PFSK-1 (cell line): ENCODE measurements around the gene MAPK7.

Experiments
- FOXP2 ChIP-seq: optimal IDR thresholded peaks from 2 replicates; pipeline ENCODE3; 2011; ENCODE audit warnings: borderline replicate concordance, control low read depth, inconsistent platforms; ENCODE audit not compliant: insufficient read depth; ENCODE audit errors: extremely low read length, extremely low read depth
- POLR2AphosphoS5 ChIP-seq: IDR thresholded peaks from 2 replicates; pipeline ENCODE4 v1.6.1; 2012; ENCODE audit warnings: low read depth, mild to moderate bottlenecking, control low read depth, low read length, moderate library complexity
- SIN3A ChIP-seq: IDR thresholded peaks from 2 replicates; pipeline ENCODE4 v1.6.1; 2012; ENCODE audit warnings: mild to moderate bottlenecking, low read length, moderate library complexity, borderline replicate concordance; ENCODE audit not compliant: insufficient read depth
- TAF1 ChIP-seq: IDR thresholded peaks from 2 replicates; pipeline ENCODE4 v1.6.1; 2012; ENCODE audit warnings: low read length, control low read depth, borderline replicate concordance; ENCODE audit not compliant: insufficient read depth
- TF ChIP-seq, protein P1 (sequence below), 2 experiments: IDR thresholded peaks; 2 replicates each; pipeline versions ENCODE4 v1.6.1 to v1.8.0; 2011 to 2012; ENCODE audit warnings: low read depth in 2 of 2, low read length in 2 of 2, control low read depth in 1 of 2, inconsistent platforms in 1 of 2, mild to moderate bottlenecking in 1 of 2, moderate library complexity in 1 of 2; ENCODE audit not compliant: insufficient read depth in 1 of 2

The MAPK7 gene

DNA sequence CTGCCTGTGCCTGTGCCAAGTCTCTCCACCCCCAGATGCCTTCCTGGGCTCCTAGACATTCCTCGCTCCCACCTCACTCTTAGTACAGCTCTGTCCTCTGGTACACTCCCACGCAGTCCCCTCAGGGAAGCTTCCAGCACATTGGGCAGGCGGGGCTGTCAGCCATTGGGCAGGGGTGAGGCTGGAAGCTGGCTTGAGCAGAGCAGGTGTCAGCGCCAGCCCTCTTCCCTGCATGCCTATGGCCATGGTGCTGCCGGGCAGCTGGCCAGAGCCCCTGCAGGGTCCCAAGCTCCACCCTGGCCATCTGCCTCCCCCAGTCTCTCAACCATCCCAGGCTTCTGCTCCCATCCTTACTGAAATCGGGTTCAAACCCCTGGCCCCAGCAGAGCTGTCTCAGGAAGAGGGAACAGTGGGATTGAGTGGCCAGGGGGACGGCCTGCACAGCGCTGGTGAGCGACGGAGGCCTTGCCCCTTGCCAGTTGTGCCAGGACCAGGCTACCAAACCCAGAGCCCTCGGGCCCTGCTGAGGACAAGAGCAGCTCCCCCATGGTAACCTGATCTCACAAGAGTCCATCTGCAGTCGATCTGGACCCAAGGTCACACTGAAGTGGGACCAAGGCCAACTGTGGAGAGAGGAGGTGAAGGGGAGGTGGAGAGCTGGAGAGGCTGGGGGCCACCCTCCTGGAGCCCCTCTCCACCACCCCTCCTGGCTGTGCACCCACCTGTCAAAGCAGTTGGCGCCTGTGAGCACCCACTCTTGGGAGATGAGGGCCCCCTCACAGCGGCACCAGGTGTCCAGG, 13.4 kb upstream of the MAPK7 start:
- TF ChIP-seq TAF1 = no peak
- TF ChIP-seq, protein P1, sequence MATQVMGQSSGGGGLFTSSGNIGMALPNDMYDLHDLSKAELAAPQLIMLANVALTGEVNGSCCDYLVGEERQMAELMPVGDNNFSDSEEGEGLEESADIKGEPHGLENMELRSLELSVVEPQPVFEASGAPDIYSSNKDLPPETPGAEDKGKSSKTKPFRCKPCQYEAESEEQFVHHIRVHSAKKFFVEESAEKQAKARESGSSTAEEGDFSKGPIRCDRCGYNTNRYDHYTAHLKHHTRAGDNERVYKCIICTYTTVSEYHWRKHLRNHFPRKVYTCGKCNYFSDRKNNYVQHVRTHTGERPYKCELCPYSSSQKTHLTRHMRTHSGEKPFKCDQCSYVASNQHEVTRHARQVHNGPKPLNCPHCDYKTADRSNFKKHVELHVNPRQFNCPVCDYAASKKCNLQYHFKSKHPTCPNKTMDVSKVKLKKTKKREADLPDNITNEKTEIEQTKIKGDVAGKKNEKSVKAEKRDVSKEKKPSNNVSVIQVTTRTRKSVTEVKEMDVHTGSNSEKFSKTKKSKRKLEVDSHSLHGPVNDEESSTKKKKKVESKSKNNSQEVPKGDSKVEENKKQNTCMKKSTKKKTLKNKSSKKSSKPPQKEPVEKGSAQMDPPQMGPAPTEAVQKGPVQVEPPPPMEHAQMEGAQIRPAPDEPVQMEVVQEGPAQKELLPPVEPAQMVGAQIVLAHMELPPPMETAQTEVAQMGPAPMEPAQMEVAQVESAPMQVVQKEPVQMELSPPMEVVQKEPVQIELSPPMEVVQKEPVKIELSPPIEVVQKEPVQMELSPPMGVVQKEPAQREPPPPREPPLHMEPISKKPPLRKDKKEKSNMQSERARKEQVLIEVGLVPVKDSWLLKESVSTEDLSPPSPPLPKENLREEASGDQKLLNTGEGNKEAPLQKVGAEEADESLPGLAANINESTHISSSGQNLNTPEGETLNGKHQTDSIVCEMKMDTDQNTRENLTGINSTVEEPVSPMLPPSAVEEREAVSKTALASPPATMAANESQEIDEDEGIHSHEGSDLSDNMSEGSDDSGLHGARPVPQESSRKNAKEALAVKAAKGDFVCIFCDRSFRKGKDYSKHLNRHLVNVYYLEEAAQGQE (IDR thresholded peaks at IDR 0.05; ENCODE audit: insufficient read depth in 1 of 2, low read depth in 2 of 2, low read length in 2 of 2) = no peak
- TF ChIP-seq SIN3A = no peak
- no peak for TF ChIP-seq FOXP2
- no peak for TF ChIP-seq POLR2AphosphoS5

DNA sequence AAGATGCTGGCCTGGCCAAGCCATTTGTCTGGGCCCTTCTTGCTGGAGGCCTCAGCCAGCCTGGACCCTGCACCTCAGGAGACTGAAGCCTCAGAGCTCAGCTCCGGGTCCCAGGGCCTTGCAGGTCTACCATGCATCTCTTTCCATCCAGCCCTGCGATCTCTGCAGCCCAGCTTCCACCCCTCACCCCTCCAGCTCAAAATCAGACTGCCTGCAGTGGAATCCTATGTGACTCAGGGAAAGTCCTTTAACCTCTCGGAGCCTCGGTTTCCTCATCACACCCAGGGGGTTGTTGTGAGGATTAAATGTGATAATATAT, 12.8 kb upstream of the MAPK7 start:
- no peak for TF ChIP-seq FOXP2
- TF ChIP-seq, protein P1 (IDR thresholded peaks at IDR 0.05; ENCODE audit: insufficient read depth in 1 of 2, low read depth in 2 of 2, low read length in 2 of 2) = no peak
- no peak for TF ChIP-seq POLR2AphosphoS5
- TF ChIP-seq TAF1 = no peak

DNA sequence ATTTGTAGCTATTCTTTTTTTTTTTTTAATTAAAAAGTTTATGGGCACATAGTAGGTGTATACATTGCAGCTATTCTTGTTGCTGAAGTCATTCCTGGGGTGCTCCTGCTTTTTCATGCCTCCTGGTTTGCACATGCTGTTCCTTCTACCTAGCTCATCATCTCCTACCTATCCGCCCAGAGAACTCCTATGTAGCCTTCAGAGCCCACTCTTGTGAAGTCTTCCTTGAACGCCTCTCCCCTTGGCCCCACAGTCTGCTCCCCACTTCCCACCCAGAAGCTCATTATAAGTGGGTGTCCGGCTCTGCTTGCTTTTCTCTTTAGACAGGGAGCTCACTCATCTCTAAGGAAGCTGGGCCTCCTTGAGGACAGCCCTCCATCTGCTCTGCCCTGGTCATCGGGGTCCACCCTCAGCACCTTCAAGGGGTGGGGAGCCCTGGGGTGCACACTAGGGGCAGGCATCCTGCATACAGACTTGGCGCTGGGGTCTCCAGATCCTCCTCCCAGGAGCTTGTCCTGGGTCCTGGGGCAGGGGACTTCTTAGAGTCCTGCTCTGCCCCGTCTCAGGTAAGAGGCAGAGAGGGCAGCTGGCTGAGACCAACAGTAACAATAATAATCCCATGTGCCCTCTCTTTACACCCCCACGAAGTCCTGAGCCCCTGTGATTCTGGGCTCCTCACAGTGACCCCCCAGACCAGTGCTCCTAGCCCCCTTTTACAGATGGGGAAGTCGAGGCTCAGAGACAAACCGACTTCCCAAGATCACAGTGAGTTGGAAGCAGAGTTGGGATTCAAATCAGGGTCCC, 12.3 kb upstream of the MAPK7 start:
- TF ChIP-seq, protein P1 (IDR thresholded peaks at IDR 0.05; ENCODE audit: insufficient read depth in 1 of 2, low read depth in 2 of 2, low read length in 2 of 2) = no peak
- TF ChIP-seq POLR2AphosphoS5 (no peak), SIN3A (no peak), TAF1 (no peak), FOXP2 (no peak)

- TF ChIP-seq, protein P1 (IDR thresholded peaks at IDR 0.05; ENCODE audit: insufficient read depth in 1 of 2, low read depth in 2 of 2, low read length in 2 of 2) = no peak
- TF ChIP-seq SIN3A = no peak
- TF ChIP-seq POLR2AphosphoS5 = no peak
- no peak for TF ChIP-seq TAF1
- TF ChIP-seq FOXP2 = no peak
Measured at GRCh38 chr17:19366637-19366972, 11.7 kb upstream of the MAPK7 start.

DNA sequence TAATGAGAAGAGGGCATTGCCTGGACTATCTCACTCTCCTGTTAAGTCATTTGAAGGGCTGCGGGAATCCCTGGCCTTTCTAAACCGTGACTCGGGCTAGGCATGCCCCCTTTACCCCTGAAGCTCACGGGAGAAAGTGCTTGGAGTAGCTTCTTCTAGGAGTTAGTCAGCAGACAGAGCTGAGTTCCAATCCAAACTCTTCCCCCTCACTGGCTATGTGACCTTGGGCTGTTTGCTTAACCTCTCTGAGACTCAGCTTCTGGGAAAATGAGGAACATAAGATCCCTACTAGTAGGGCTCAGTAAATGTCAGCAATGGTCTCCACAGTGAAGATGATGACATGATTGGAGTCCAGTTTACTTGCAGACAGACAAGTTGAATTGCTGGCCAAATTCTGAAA, 10.1 kb upstream of the MAPK7 start:
- TF ChIP-seq, protein P1 (IDR thresholded peaks at IDR 0.05; ENCODE audit: insufficient read depth in 1 of 2, low read depth in 2 of 2, low read length in 2 of 2) = no peak
- no peak for TF ChIP-seq FOXP2
- TF ChIP-seq TAF1 = no peak
